K562 (cell line): ENCODE measurements around the gene PTPRF. TPM values are rescaled to one million over a fixed set of nuclear protein-coding genes. Genes with fewer than 3 reads are reported as not detected.

Source experiments
- ATAC-seq: fragments of 200-7000 bp; cut with Tn5 transposase; 3 replicates; pipeline ENCODE4 v1.9.1; 2020; ENCODE audit warnings: moderate library complexity
- BruUV-seq: library from RNA; stranded (reverse); fragments of 400-500 nt; replicated peaks from 2 replicates; lab custom pipeline; 2021; lab: Mats Ljungman, UMichigan
- CTCF ChIA-PET: fragments of 300-600 bp; formaldehyde crosslinking; extraction: SDS; loops from one replicate; lab custom pipeline; 2021; ENCODE audit warnings: low intra/inter-chr PET ratio; lab: Yijun Ruan, JAX
- POLR2A ChIA-PET: fragments of 300-600, 350-650 bp; sonication (Branson Sonifier 250); formaldehyde crosslinking; extraction: SDS; loops from one replicate; lab custom pipeline; 2021; ENCODE audit warnings: antibody characterized with exemption, inconsistent platforms; lab: Yijun Ruan, JAX
- DNase-seq, 4 experiments: peaks; one replicate each; pipeline versions ENCODE4 v3.0.0 to v3.0.0-alpha.2; 2011 to 2018; ENCODE audit warnings: low spot score in 3 of 4, mixed read lengths in 3 of 4; ENCODE audit errors: extremely low read depth in 1 of 4
- FAIRE-seq: peaks from 2 replicates; lab custom pipeline; 2011; peaks lifted over from hg19 to GRCh38; lab: Jason Lieb, UNC
- H2AFZ ChIP-seq: 2 replicates; pipeline ENCODE4 v1.6.0; 2011; ENCODE audit warnings: low read depth, low read length, control low read depth, inconsistent platforms
- H3K27ac ChIP-seq: fragments of 200-600 bp; 3 replicates; pipeline ENCODE4 v1.8.0; 2011; ENCODE audit warnings: low read depth, mild to moderate bottlenecking, control low read depth, inconsistent platforms, low read length, moderate library complexity, mixed read lengths; ENCODE audit errors: extremely low read depth
- H3K27me3 ChIP-seq, 2 experiments: fragments of 300-600 bp in 1 of 2; 2 replicates in 1 of 2; 3 replicates in 1 of 2; pipeline versions ENCODE4 v1.6.0 to v1.8.0; 2011; ENCODE audit warnings: inconsistent platforms in 2 of 2, low read length in 2 of 2, mild to moderate bottlenecking in 1 of 2, mixed read lengths in 1 of 2, moderate library complexity in 1 of 2; ENCODE audit not compliant: control insufficient read depth in 2 of 2, insufficient read depth in 2 of 2
- H3K36me3 ChIP-seq: fragments of 300-600 bp; 3 replicates; pipeline ENCODE4 v1.8.0; 2011; ENCODE audit warnings: mild to moderate bottlenecking, low read length, inconsistent platforms; ENCODE audit not compliant: control insufficient read depth, insufficient read depth
- H3K4me1 ChIP-seq, 2 experiments: fragments of 200-600 bp in 1 of 2; replicated peaks in 1 of 2; 2 replicates in 1 of 2; 3 replicates in 1 of 2; pipeline versions ENCODE4 v1.5.1 to v1.8.0; 2011; ENCODE audit warnings: inconsistent platforms in 2 of 2, low read length in 2 of 2, mild to moderate bottlenecking in 1 of 2, mixed read lengths in 1 of 2, moderate library complexity in 1 of 2; ENCODE audit not compliant: control insufficient read depth in 2 of 2, insufficient read depth in 2 of 2
- H3K4me2 ChIP-seq: 2 replicates; pipeline ENCODE4 v1.6.1; 2011; ENCODE audit warnings: low read length, control low read depth, inconsistent platforms, mixed read lengths; ENCODE audit not compliant: insufficient read depth
- H3K4me3 ChIP-seq: fragments of 200-600 bp; sonication (generic), shearing (Covaris generic); 2 replicates; pipeline ENCODE4 v1.5.1; 2016; ENCODE audit warnings: control low read depth, inconsistent platforms
- H3K79me2 ChIP-seq: fragments of 200-600 bp; 3 replicates; pipeline ENCODE4 v1.8.0; 2011; ENCODE audit warnings: low read length, inconsistent platforms; ENCODE audit not compliant: control insufficient read depth, insufficient read depth
- H3K9ac ChIP-seq, 2 experiments: 2 replicates each; pipeline versions ENCODE4 v1.6.0 to v1.6.1; 2011; ENCODE audit warnings: low read depth in 2 of 2, low read length in 2 of 2, control low read depth in 1 of 2, inconsistent platforms in 1 of 2, mild to moderate bottlenecking in 1 of 2, mixed read lengths in 1 of 2; ENCODE audit not compliant: insufficient read depth in 1 of 2
- H3K9me1 ChIP-seq: one replicate; pipeline ENCODE4 v1.6.0; 2011; ENCODE audit warnings: inconsistent platforms, mild to moderate bottlenecking, low read length, moderate library complexity; ENCODE audit not compliant: control insufficient read depth, insufficient read depth
- H3K9me3 ChIP-seq: replicated peaks from 2 replicates; pipeline ENCODE4 v1.5.1; 2011; ENCODE audit warnings: low read depth, low read length, inconsistent platforms; ENCODE audit not compliant: control insufficient read depth, insufficient read depth
- H4K20me1 ChIP-seq: replicated peaks from 2 replicates; pipeline ENCODE4 v1.6.1; 2011; ENCODE audit warnings: low read length, inconsistent platforms, mixed read lengths; ENCODE audit not compliant: control insufficient read depth, insufficient read depth
- C11orf30 ChIP-seq: fragments of 450-650 bp; IDR thresholded peaks from 2 replicates; pipeline ENCODE4 v1.6.1; 2016; ENCODE audit warnings: low read depth, mild to moderate bottlenecking
- CBFB ChIP-seq: sonication (generic); formaldehyde crosslinking; IDR thresholded peaks from 2 replicates; pipeline ENCODE4 v1.4.0; 2020; ENCODE audit warnings: mild to moderate bottlenecking, missing genetic modification reagents
- CREM ChIP-seq: IDR thresholded peaks from 2 replicates; pipeline ENCODE4 v1.6.1; 2014; ENCODE audit warnings: antibody characterized with exemption, low read depth
- CSDE1 ChIP-seq, 2 experiments: fragments of 450-650 bp; IDR thresholded peaks; 2 replicates each; pipeline ENCODE4 v1.6.1; 2016; ENCODE audit warnings: mild to moderate bottlenecking in 1 of 2
- HNRNPL ChIP-seq: fragments of 200-400 bp; formaldehyde crosslinking; IDR thresholded peaks from 2 replicates; pipeline ENCODE4 v1.6.1; 2017; ENCODE audit warnings: low read depth, mild to moderate bottlenecking, low read length
- MAFF ChIP-seq: IDR thresholded peaks from 2 replicates; pipeline ENCODE4 v1.6.1; 2012; ENCODE audit warnings: low read length, improper control_type of control experiment
- MAFG ChIP-seq: fragments of 450-650 bp; conservative IDR thresholded peaks from 2 replicates; pipeline ENCODE4 v1.6.1; 2016; ENCODE audit warnings: missing genetic modification characterization, missing compliant biosample characterization
- MAFK ChIP-seq: IDR thresholded peaks from 2 replicates; pipeline ENCODE4 v1.6.1; 2011; ENCODE audit warnings: low read length, improper control_type of control experiment
- MCM3 ChIP-seq: fragments of 450-650 bp; IDR thresholded peaks from 2 replicates; pipeline ENCODE4 v1.6.1; 2016
- SAP30 ChIP-seq: fragments of 200-600 bp; sonication (generic); IDR thresholded peaks from 2 replicates; pipeline ENCODE4 v1.6.1; 2012; ENCODE audit warnings: borderline replicate concordance, low read depth, mild to moderate bottlenecking, moderate library complexity, low read length, control low read depth, inconsistent platforms; ENCODE audit not compliant: insufficient read depth, poor library complexity, severe bottlenecking
- SMAD4 ChIP-seq: fragments of 250-450 bp; sonication (Bioruptor Pico); conservative IDR thresholded peaks from 2 replicates; pipeline ENCODE4 v1.8.0; 2021; ENCODE audit warnings: inconsistent platforms, mild to moderate bottlenecking, moderate library complexity
- ZBTB7A ChIP-seq: IDR thresholded peaks from 2 replicates; pipeline ENCODE4 v1.6.1; 2011; ENCODE audit warnings: low read depth, mild to moderate bottlenecking, low read length, moderate library complexity, borderline replicate concordance; ENCODE audit not compliant: control insufficient read depth
- ZNF184 ChIP-seq: sonication (generic); formaldehyde crosslinking; IDR thresholded peaks from 2 replicates; pipeline ENCODE4 v1.5.0; 2020; ENCODE audit warnings: missing genetic modification reagents
- ZNF282 ChIP-seq: sonication (generic); formaldehyde crosslinking; IDR thresholded peaks from 2 replicates; pipeline ENCODE4 v1.8.1; 2023; ENCODE audit warnings: missing genetic modification reagents
- ZNF316 ChIP-seq: fragments of 450-650 bp; IDR thresholded peaks from 2 replicates; pipeline ENCODE4 v1.6.1; 2016
- ZNF436 ChIP-seq: fragments of 250-450, 450-650 bp; sonication (Bioruptor Pico); formaldehyde crosslinking; IDR thresholded peaks from 2 replicates; pipeline ENCODE4 v1.7.0; 2020; ENCODE audit warnings: mild to moderate bottlenecking
- WGBS: fragments of 100-300 bp; shearing (Covaris generic); methylation state at CpG from one replicate; pipeline ENCODE4 v1.1.6; 2016; ENCODE audit warnings: low coverage, mixed read lengths; ENCODE audit not compliant: insufficient coverage; ENCODE audit errors: missing lambda C conversion rate; 5-methylcytosine and 5-hydroxymethylcytosine counted together
- in situ Hi-C: fragments of 300-500 bp; cut with MboI; formaldehyde crosslinking; loops from 4 replicates; pipeline ENCODE4 v1.15.0; 2018; ENCODE audit warnings: inconsistent platforms, mixed read lengths
- intact Hi-C: fragments of 100-400 bp; cut with micrococcal nuclease; formaldehyde crosslinking; loops from 2 replicates; pipeline ENCODE4 v1.14.2; 2022
- polyA plus RNA-seq, 8 experiments: library from polyadenylated mRNA; depleted of rRNA in 4 of 8; stranded (reverse) in 5 of 8; unstranded in 3 of 8; fragments of >200 nt; fragmentation: Nextera tagmentation in 2 of 8; fragmentation: Illumina TruSeq in 1 of 8; extraction: Ambion mirVana in 2 of 8; extraction: Trizol in 1 of 8; gene quantifications; 2 replicates each; pipeline versions ENCODE4 v1.2.1 to v1.2.3, GENCODE V29; 2011 to 2014; ENCODE audit warnings: inconsistent platforms in 1 of 8, missing spikeins in 1 of 8
- total RNA-seq, 7 experiments: library from RNA; depleted of rRNA in 6 of 7; stranded (reverse); fragments of >200 nt in 6 of 7; fragmentation: Illumina TruSeq in 2 of 7; extraction: Trizol in 2 of 7; gene quantifications; 2 replicates each; pipeline versions ENCODE4 v1.2.1 to v1.2.3, GENCODE V29; 2011 to 2021; ENCODE audit warnings: low replicate concordance in 1 of 7
- TF ChIP-seq, protein P1 (sequence below): fragments of 250-450 bp; sonication (Bioruptor Pico); IDR thresholded peaks from 2 replicates; pipeline ENCODE4 v1.5.0; 2022; ENCODE audit warnings: mild to moderate bottlenecking
- TF ChIP-seq, protein P2 (sequence below): fragments of 450-650 bp; IDR thresholded peaks from 2 replicates; pipeline ENCODE4 v1.6.1; 2014; ENCODE audit warnings: low read depth, mild to moderate bottlenecking, moderate library complexity, borderline replicate concordance

PTPRF gene
- total and polyA plus RNA-seq, 9 of the 15 experiments (the other 6 are each of a cell fraction or from before 2014, with no cell fraction given): 0.13 to 4.3 (median 1.1) TPM

DNA sequence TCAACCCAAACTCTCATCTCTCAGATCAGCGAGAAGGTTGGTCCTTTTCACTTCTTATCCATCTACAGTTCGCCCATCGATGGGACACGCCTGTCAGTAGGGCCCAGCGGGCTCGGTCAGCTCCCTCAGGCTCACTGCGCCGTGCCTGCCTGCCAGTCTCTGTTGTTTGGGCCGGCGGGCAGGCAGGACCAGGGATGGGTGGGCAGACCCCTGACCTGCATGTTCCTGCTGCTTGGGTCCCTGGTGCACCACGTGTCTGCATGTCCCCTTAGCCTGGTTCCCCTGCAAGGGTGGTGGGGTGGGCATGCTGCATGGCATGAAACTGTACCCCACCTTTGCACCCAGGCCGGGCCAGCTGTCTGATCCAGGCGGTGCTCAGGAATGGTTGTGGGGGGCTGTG is 52.4 kb downstream of the PTPRF start (continued):
- TF ChIP-seq CBFB (CRISPR knock-in tag) (no peak), SMAD4 (no peak), ZNF436 (no peak), ZBTB7A (no peak), SAP30 (no peak), CREM (no peak)
- TF ChIP-seq, protein P1, sequence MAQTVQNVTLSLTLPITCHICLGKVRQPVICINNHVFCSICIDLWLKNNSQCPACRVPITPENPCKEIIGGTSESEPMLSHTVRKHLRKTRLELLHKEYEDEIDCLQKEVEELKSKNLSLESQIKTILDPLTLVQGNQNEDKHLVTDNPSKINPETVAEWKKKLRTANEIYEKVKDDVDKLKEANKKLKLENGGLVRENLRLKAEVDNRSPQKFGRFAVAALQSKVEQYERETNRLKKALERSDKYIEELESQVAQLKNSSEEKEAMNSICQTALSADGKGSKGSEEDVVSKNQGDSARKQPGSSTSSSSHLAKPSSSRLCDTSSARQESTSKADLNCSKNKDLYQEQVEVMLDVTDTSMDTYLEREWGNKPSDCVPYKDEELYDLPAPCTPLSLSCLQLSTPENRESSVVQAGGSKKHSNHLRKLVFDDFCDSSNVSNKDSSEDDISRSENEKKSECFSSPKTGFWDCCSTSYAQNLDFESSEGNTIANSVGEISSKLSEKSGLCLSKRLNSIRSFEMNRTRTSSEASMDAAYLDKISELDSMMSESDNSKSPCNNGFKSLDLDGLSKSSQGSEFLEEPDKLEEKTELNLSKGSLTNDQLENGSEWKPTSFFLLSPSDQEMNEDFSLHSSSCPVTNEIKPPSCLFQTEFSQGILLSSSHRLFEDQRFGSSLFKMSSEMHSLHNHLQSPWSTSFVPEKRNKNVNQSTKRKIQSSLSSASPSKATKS (CRISPR knock-in tag): no peak
- TF ChIP-seq, all 486 proteins: peak for 0

DNA sequence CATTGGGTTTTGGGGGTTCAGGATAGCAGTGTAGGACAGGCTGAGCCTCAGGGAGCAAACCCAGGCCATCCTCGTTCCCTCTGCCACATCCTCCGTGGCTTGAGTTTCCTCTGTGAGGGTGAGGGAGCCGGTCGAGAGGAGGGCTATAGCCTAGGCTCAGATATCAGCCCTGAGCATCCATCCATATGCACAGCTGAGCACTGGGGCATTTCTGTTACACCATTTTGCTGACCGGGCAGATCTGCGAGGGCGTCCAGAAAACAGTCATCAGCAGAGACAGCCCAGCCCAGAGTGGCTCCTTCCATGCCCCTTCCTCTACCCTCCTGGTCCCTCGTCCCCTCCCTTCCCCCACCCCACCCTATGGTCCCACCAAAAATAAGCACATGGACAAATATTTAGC is 53.5 kb downstream of the PTPRF start:
- Histone ChIP-seq H3K79me2 (no peaks in the 10 kb centered on the region), H3K9ac (no peak overlapping the region), H3K9me1 (no peaks in the 10 kb centered on the region), H2AFZ (no peak overlapping the region), H3K4me1 (peaks cover 3 to 17% of the 10 kb centered on the region in 2 experiments; a peak in 4 of 5 replicates), H3K9me3 (no peaks in the 10 kb centered on the region), H3K4me2 (no peak overlapping the region), H4K20me1 (peaks cover 21% of the 10 kb centered on the region), H3K4me3 (no peak overlapping the region), H3K27me3 (peaks cover 14 to 82% of the 10 kb centered on the region in 2 experiments; a peak in 4 of 5 replicates), H3K27ac (no peak overlapping the region), H3K36me3 (no peaks in the 10 kb centered on the region)
- ChIA-PET CTCF (no interaction called here), POLR2A (interaction anchor here (0.6 kb wide), 2 partner anchors 49 to 928 kb away, joined by 3 read pairs; no protein-coding TSS in a partner anchor)
- 1% methylated on average over 8 of the region's 8 CpGs for WGBS
- FAIRE-seq (no peak), DNase-seq (no peak), ATAC-seq (no peak)
- TF ChIP-seq MCM3 (no peak), MAFG (peak; percentile 87), MAFK (peak; percentile 87), HNRNPL (no peak), C11orf30 (peak; percentile 85), MAFF (peak; percentile 78), ZNF316 (peak; percentile 91), CSDE1 (IDR thresholded peaks at IDR 0.05) (no peak), ZNF184 (CRISPR knock-in tag) (no peak), ZNF282 (CRISPR knock-in tag) (no peak)
- TF ChIP-seq, protein P2, sequence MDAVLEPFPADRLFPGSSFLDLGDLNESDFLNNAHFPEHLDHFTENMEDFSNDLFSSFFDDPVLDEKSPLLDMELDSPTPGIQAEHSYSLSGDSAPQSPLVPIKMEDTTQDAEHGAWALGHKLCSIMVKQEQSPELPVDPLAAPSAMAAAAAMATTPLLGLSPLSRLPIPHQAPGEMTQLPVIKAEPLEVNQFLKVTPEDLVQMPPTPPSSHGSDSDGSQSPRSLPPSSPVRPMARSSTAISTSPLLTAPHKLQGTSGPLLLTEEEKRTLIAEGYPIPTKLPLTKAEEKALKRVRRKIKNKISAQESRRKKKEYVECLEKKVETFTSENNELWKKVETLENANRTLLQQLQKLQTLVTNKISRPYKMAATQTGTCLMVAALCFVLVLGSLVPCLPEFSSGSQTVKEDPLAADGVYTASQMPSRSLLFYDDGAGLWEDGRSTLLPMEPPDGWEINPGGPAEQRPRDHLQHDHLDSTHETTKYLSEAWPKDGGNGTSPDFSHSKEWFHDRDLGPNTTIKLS: no peak
- no TSS peak for BruUV-seq
- intact Hi-C loops (no loop called here), in situ Hi-C loops (no loop called here)
